NCI-H524 (cell line): Measurements from ENCODE around the gene NFE2L3.
"Not testable (repeated sequence)": the region's sequence is repeated elsewhere in the genome, so short reads cannot be mapped to it uniquely, and the experiment has no call there.

Experiments
- DNase-seq, 2 experiments: peaks; one replicate each; lab custom pipeline; 2025; lab: John Stamatoyannopoulos, UW

Gene NFE2L3

GRCh38 chr7:26151953-26152781, at the start of gene NFE2L3:
Gene NFE2L3, plus strand, starts transcription at chr7:26152198. Its CDS starts 301 bp downstream, at chr7:26152499.
- peak; percentile 65 to 86 for DNase-seq

- no peak for DNase-seq
Measured at GRCh38 chr7:26103596-26103995, 48.4 kb upstream of the NFE2L3 start.

GRCh38 chr7:26105236-26105635, 46.8 kb upstream of the NFE2L3 start:
- no peak for DNase-seq

GRCh38 chr7:26105931-26106330, 46.1 kb upstream of the NFE2L3 start:
- DNase-seq, result no peak

GRCh38 chr7:26112203-26112740, 39.7 kb upstream of the NFE2L3 start:
- DNase-seq, result no peak

- DNase-seq, result no peak
Measured at GRCh38 chr7:26115650-26116049, 36.3 kb upstream of the NFE2L3 start.

- peak in 1 of 2 experiments; percentile 56 for DNase-seq
Measured at GRCh38 chr7:26117142-26117807, 34.7 kb upstream of the NFE2L3 start.

- no peak for DNase-seq
Measured at GRCh38 chr7:26117970-26118369, 34.0 kb upstream of the NFE2L3 start.

- no peak for DNase-seq
Measured at GRCh38 chr7:26122745-26123144, 29.3 kb upstream of the NFE2L3 start.

GRCh38 chr7:26124775-26125174, 27.2 kb upstream of the NFE2L3 start:
- not testable (repeated sequence) for DNase-seq

GRCh38 chr7:26127411-26127810, 24.6 kb upstream of the NFE2L3 start:
- DNase-seq, result no peak

GRCh38 chr7:26131056-26131589, 20.9 kb upstream of the NFE2L3 start:
- no peak for DNase-seq

GRCh38 chr7:26135076-26135475, 16.9 kb upstream of the NFE2L3 start:
- DNase-seq, result no peak

GRCh38 chr7:26135551-26135950, 16.4 kb upstream of the NFE2L3 start:
- no peak for DNase-seq

- no peak for DNase-seq
Measured at GRCh38 chr7:26136831-26137230, 15.2 kb upstream of the NFE2L3 start.

GRCh38 chr7:26140380-26140779, 11.6 kb upstream of the NFE2L3 start:
- DNase-seq, result no peak

GRCh38 chr7:26141077-26141476, 10.9 kb upstream of the NFE2L3 start:
- no peak for DNase-seq

GRCh38 chr7:26143298-26144048, 8.5 kb upstream of the NFE2L3 start:
- no peak for DNase-seq

- DNase-seq, result no peak
Measured at GRCh38 chr7:26144184-26145080, 7.6 kb upstream of the NFE2L3 start.

GRCh38 chr7:26145238-26145637, 6.8 kb upstream of the NFE2L3 start:
- DNase-seq, result no peak

GRCh38 chr7:26147030-26147429, 5.0 kb upstream of the NFE2L3 start:
- DNase-seq, result peak; percentile 82 to 92
